ENCODE data around the gene BGLAP.

BGLAP gene

DNA sequence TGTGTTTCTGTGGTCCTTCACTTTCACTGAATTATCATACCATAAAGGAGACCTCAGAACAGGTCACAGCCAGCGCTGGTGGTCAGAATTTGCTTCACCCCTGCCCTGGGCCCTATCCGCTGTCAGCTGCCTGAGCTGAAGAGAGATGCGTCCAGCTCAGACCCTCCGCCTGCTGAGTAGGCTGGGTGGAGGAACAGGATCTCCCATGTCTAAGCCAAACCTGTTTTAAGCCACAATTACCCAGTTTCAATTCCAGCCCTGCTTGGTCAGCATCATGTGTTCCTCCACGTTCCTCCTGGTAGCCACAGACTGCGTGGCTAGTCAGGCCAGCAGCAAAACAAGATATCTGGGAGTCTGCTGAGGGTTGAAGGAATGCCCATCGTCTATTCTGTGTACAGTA lies 13.5 kb upstream of the BGLAP start:
- no peak for DNase-seq

DNA sequence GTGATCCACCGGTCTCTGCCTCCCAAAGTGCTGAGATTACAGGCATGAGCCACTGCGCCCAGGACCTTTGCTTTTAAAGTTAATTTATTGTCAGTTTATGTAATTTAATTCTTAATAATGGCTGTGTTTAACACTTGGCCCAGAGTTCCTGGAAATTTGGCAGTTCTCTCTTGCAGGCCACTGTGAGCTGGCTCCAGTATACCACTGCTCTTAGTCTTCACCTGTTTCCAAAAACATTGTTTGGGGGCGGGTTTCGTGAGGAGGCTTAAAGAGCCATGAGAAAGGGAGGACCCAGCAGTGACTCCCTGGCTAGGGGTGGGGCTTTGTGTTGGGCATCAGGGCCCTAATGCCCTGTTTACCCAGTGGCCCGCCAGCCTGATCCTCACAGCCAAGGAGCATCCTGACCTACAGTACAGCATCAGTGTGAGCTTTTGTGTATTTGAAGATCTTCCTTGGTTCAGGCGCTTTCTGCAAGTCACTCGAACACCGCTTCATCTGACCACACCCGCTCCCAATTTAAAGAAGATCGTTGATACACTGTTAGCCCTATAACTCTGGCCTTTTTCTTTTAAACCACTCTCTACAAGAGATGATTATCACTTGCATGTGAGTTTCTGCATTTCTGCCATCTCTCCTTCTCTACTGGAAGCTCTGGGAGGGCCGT lies 12.0 kb upstream of the BGLAP start:
- DNase-seq = no peak

DNA sequence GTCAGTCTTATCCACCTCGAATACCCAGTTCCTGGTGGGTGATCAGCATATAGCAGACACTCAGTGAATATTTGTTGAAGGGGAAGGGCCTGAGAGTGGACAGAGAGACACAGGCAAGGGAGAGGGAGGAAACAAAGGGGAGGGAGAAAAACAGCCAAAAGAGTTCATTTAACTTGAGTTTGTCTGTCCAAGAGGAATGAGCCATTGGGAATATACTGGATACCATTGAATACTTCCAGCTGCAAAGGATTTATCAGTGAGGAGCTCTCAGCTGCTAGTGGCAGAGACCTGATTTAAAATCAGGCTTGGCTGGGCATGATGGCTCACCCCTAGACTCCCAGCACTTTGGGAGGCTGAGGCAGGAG lies 11.5 kb upstream of the BGLAP start:
- no peak for DNase-seq

- no peak for DNase-seq
Observed at GRCh38 chr1:156232201-156232894, 9.6 kb upstream of the BGLAP start.

- DNase-seq = no peak
Observed at GRCh38 chr1:156233426-156234127, 8.4 kb upstream of the BGLAP start.

GRCh38 chr1:156236164-156236563 lies 5.8 kb upstream of the BGLAP start:
- DNase-seq = no peak

DNA sequence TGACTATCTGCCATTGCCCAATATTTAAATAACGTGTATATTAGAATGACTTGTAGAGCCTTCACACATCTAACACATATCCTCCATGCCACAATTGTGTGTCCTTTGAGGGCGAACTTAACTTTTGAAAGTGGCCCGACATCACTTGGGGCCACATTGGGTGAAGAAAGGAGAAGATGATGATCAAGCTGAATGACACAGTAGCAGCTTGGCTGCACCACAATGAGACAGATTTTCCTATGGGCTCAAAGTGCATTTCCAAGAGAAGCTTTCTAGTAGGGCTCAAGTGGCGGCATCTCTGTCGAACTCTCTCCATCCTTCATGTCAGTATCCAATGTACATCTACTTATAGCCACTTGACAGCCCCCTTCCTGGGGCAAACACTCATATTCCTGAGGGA lies 3.7 kb upstream of the BGLAP start:
- no peak for DNase-seq

DNA sequence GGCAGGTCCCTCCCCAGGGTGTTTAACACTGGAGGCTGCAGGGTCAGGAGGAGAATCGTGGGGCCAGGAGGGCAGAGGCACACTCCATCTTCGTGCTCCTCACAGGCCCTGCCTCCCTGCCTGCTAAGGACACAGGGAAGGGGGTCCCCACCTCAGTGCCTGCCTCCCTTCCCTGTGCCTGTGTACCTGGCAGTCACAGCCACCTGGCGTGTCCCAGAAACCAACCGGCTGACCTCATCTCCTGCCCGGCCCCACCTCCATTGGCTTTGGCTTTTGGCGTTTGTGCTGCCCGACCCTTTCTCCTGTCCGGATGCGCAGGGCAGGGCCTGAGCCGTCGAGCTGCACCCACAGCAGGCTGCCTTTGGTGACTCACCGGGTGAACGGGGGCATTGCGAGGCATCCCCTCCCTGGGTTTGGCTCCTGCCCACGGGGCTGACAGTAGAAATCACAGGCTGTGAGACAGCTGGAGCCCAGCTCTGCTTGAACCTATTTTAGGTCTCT lies 623 bp upstream of the BGLAP start:
- DNase-seq = no peak

- DNase-seq = no peak
Observed at GRCh38 chr1:156242738-156243137, 754 bp downstream of the BGLAP start.

- no peak for DNase-seq
Observed at GRCh38 chr1:156244126-156244525, 2.1 kb downstream of the BGLAP start.

GRCh38 chr1:156244712-156245111 lies 2.7 kb downstream of the BGLAP start:
- no peak for DNase-seq

DNA sequence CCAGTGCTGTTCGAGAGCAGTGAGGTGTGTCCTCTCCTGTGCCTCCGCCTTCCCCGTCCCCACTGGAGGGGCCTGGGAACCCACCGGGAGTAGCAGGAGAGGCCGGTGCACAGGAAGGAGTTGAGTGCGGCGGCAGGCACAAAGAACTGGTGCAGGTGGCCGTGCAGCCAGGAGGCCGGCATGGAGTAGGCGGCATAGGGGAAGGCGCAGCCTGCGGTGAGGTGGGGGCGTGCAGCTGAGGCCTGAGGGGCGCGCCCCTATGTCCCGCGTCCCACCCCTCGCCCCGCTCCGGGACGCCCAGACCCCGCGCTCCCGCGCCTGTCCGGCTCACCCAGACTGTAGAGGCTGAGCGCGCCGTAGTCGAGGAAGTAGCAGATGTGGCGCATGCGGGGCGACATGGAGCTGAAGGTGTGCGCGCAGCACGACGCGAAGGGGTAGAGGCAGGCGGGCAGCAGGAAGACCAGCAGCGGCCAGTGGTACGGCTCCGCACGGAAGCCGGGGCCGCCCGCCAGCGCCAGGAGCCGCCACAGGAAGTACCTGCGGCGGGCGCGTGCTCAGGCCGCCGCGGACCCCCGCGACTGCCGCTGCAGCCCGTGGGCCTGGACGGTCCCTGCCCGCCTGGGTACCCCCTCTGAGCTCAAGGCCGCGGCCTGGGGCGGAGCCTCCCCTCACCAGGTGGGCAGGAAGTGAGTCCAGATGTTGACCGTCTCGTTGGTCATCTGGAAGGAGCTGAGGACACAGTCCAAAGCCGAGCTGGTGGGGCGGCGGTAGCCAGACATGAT lies 3.7 kb downstream of the BGLAP start:
- no peak for DNase-seq

GRCh38 chr1:156246241-156246780 lies 4.3 kb downstream of the BGLAP start:
- DNase-seq = no peak

DNA sequence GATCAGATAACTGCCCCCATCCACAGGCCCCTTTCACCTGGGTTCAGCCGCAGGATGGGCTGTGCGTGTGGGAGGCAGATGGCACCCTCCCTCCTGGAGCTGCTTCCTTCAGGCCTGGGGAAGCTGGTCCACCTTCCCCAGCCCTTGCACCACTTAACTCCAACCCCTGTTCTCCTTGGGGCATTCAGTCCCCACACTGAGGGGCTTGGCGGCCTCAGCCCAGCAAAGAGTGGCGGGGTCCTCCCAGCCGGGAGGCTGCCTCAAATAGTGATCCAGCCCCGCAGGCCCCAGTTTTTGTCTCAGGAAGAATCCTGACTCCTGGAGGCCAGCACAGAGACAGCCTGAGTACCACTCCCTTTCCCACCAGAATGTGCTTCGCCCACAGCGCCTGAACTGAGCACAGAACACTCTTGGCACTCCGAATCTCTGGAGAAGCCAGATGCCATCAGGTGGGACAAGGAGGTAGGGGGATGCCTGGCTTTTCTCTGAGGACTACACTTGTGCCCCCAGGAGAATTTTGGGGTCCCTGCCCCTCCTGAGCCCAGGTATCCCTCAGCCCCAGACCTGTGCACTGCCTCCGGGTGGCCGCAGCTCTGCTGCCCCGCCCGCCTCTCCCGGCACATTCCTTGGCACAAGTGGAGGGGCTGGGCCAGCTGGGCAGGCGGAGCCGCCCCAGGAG lies 4.9 kb downstream of the BGLAP start:
- DNase-seq = no peak

- no peak for DNase-seq
Observed at GRCh38 chr1:156247460-156248322, 5.7 kb downstream of the BGLAP start, which contains the start of gene PAQR6. PAQR6 (minus strand) TSS chr1:156248056; CDS start chr1:156246731, 1,325 bp downstream.

- no peak for DNase-seq
Observed at GRCh38 chr1:156248323-156248683, 6.3 kb downstream of the BGLAP start.

DNA sequence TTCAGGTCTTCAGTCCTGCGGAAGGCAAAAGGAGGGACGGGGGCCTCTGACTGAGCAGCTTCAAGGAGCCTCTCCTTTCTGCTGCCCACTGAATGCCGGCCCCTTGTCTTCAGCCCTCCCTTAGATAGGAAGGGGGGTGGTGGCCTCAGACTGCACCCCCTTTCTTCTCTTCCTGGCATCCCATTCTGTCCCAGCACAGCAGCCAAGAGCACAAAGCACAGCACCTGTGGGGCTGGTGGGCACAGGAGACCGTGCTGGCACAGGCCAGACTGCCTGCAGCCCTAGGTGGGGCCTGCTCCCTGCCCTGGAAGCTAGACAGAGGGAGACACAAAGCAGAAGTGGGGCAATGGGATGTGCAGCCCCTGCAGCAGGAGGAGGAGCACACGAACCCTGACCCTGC lies 7.6 kb downstream of the BGLAP start:
- no peak for DNase-seq

DNA sequence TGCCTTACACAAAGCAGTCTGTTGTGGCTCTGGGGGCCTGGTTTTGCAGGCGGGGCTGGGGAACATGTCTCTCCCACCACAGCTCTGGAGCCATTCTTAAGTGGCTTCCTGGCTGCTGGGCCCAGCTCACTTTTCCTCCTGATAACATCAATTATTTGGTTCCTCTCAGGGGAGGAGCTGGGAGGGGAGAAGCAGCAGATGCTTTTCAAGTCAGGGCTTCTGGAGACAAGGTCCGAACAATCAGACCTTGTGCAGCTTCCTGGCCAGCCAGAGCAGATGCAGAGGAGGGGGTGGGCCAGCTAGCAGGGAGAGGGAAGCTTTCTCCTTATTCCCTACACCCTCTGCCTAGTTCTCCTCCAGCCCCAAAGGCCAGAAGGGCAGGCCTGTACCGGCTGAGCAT lies 9.5 kb downstream of the BGLAP start:
- peak; percentile 87 for DNase-seq

DNA sequence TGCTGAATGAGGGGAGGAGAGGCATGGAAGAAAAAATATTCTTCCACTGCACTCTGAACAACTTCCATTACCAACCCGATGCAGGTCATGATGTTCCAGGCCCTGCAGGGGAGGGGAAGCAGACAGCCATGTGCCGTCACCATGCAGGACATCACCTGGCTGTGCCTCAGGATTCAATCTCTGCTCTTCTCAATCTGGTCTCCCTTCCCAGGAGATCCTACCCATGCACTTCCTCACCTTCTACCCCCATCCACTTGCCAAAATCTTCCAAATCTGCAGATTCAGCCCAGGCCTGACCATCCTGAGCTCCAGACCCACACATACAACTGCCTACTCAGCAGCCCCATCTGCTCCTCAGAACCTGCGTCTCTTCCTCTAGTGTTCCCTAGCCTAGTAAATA lies 11.7 kb downstream of the BGLAP start:
- DNase-seq = no peak

DNA sequence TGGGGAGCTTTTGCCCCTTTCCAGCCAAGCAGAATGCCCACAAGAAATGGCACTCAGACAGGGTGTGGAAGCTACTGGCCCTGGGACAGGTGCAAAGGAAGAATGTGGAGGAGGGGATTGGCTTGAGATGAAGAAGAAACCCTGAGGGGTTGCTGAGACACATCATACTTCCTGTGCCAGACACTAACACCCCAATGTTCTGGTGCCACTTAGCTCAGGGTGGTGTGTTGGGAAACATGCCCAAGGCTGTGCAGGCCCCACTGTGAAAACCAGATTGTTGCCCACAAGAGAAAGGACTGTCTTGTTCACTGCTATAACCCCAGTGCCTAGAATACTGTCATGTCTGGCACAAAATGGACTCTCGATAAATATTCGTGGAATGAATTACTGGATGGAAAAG lies 15.7 kb downstream of the BGLAP start:
- DNase-seq = no peak

DNA sequence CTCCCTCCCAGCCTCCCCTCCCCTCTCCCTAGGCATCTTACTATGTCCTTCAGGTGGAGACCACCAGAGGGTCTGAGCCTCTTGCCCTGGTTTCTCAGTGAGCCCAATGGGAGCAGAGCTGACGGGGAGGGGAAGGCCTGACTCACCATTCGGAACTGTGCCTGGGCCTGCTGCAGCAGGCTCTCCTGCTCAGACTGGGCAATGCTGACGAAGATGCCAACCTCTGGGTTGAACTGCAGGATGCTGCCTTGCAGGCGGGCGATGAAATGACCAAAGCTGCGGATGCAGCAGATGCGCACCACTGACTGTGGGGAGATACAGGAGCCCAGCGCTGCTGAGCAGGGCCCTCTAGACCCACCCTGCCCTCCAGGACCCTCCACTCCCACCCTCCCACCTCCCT lies 16.9 kb downstream of the BGLAP start:
- no peak for DNase-seq
